Amygdala (tissue), 56 donors: ENCODE data around the gene SF3B2.
"Not testable (repeated sequence)": the region's sequence is repeated elsewhere in the genome, so short reads cannot be mapped to it uniquely, and the experiment has no call there.

Experiments used
- DNase-seq, 56 donors: peaks; one replicate each; lab custom pipeline; 2025; lab: John Stamatoyannopoulos, UW

SF3B2 gene

GRCh38 chr11:66051766-66052663, at the start of gene SF3B2:
TSS of gene SF3B2 (plus strand) at chr11:66052364. CDS start at chr11:66052385, 21 bp downstream.
- DNase-seq = peak; percentile 81 to 99 (median 97)

GRCh38 chr11:66002648-66003225, 49.4 kb upstream of the SF3B2 start:
- peak in 15 of 56 donors; percentile 16 to 85 (median 61) for DNase-seq

GRCh38 chr11:66003291-66003690, 48.9 kb upstream of the SF3B2 start:
- no peak for DNase-seq

- DNase-seq = no peak
Observed at GRCh38 chr11:66004186-66004585, 48.0 kb upstream of the SF3B2 start.

- DNase-seq = no peak
Observed at GRCh38 chr11:66006134-66006890, 45.9 kb upstream of the SF3B2 start.

GRCh38 chr11:66006891-66007176, 45.3 kb upstream of the SF3B2 start:
- no peak for DNase-seq

- no peak for DNase-seq
Observed at GRCh38 chr11:66007201-66007634, 44.9 kb upstream of the SF3B2 start.

GRCh38 chr11:66008095-66008467, 44.1 kb upstream of the SF3B2 start:
- no peak for DNase-seq

- DNase-seq = no peak
Observed at GRCh38 chr11:66008468-66009101, 43.6 kb upstream of the SF3B2 start.

GRCh38 chr11:66010036-66010435, 42.1 kb upstream of the SF3B2 start:
- DNase-seq = not testable (repeated sequence)

GRCh38 chr11:66011239-66011784, 40.9 kb upstream of the SF3B2 start:
- no peak for DNase-seq

GRCh38 chr11:66011785-66012303, 40.3 kb upstream of the SF3B2 start, which contains the start of gene CST6:
TSS of gene CST6 (plus strand) at chr11:66012008. CDS start at chr11:66012045, 37 bp downstream.
- DNase-seq = no peak

- no peak for DNase-seq
Observed at GRCh38 chr11:66012371-66012945, 39.7 kb upstream of the SF3B2 start.

GRCh38 chr11:66012946-66013761, 39.0 kb upstream of the SF3B2 start:
- peak in 2 of 56 donors; percentile 4 to 6 for DNase-seq

GRCh38 chr11:66013762-66014100, 38.4 kb upstream of the SF3B2 start:
- DNase-seq = no peak

- DNase-seq = no peak
Observed at GRCh38 chr11:66014804-66015453, 37.2 kb upstream of the SF3B2 start.

GRCh38 chr11:66015454-66015881, 36.7 kb upstream of the SF3B2 start:
- DNase-seq = no peak
